Mesothelial cell of epicardium (in vitro differentiated cells): ENCODE measurements around the gene SLC9A2. TPM values are rescaled to one million over a fixed set of nuclear protein-coding genes. Genes with fewer than 3 reads are reported as not detected.

Experiments
- DNase-seq, 2 experiments: peaks; one replicate each; pipeline ENCODE4 v3.0.0; 2021; ENCODE audit warnings: low spot score in 2 of 2; ENCODE audit not compliant: unreplicated experiment in 2 of 2
- H3K27ac Mint-ChIP-seq: 2 replicates; pipeline ENCODE4 v1.8.0; 2021; ENCODE audit warnings: mixed read lengths
- H3K27me3 Mint-ChIP-seq: 2 replicates; pipeline ENCODE4 v1.8.0; 2021; ENCODE audit warnings: low read depth, mixed read lengths
- H3K36me3 Mint-ChIP-seq: 2 replicates; pipeline ENCODE4 v1.8.0; 2021; ENCODE audit warnings: mixed read lengths
- H3K4me1 Mint-ChIP-seq: 2 replicates; pipeline ENCODE4 v1.8.0; 2021; ENCODE audit warnings: mixed read lengths
- H3K4me3 Mint-ChIP-seq: 2 replicates; pipeline ENCODE4 v1.8.0; 2021; ENCODE audit warnings: mild to moderate bottlenecking, moderate library complexity, mixed read lengths
- H3K9me3 Mint-ChIP-seq: 2 replicates; pipeline ENCODE4 v1.8.0; 2021; ENCODE audit warnings: mixed read lengths
- total RNA-seq: library from RNA; stranded (reverse); gene quantifications from 3 replicates; pipeline ENCODE4 v1.2.1, GENCODE V29; 2021
- TF ChIP-seq, protein P1 (sequence below): fragments of 200-600 bp; sonication (generic); IDR thresholded peaks from one replicate; pipeline ENCODE4 v1.5.0; 2021; ENCODE audit warnings: antibody characterized with exemption; ENCODE audit not compliant: unreplicated experiment

Gene SLC9A2
- total RNA-seq, 1 donor from 2014 or later, result 0.04 TPM

DNA sequence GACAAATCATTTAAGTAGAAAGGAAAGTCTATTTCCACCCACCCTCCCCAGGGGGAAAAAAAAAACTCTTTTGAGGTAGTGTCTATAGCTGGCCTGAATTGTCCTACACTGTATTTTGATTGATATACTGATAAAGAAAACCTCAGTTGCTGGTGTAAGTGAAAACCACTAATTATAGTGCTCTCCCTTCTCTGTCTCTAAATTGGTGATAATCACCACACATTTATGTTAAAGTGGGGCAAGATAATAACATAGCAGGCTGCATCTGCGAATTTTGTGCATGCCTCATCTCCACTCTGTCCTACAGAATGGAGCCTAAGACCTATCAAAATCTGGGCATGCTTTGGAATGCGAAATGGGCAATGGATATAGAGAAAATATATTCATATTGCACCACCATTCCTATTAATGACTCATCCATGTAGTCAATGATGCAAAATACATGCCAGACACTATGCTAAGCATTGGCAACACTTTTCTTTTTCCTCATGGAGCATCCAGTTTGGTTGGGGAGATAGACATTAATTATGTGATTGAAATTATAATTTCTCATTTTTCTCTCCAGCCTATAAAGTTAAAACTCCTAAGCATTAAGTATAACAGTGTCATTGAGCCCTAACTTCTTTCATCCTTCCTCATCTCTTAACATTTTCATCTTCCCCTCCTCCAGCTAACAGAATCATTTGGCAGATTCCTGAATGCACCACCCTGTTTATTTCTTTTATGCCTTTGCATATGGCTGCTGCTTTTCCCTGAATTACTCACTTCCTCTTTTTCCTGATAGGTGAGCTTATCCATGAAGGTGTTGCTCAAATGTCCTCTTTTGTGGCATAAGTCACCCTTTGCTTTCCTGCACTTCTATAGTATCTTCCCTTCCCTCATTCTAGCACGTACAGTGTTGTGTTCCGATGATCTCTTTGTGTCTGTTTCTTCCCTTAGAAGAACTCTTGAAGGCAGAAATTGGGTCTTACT is 58.2 kb downstream of the SLC9A2 start:
- no peak overlapping the region for H3K27ac Mint-ChIP-seq
- TF ChIP-seq, protein P1, sequence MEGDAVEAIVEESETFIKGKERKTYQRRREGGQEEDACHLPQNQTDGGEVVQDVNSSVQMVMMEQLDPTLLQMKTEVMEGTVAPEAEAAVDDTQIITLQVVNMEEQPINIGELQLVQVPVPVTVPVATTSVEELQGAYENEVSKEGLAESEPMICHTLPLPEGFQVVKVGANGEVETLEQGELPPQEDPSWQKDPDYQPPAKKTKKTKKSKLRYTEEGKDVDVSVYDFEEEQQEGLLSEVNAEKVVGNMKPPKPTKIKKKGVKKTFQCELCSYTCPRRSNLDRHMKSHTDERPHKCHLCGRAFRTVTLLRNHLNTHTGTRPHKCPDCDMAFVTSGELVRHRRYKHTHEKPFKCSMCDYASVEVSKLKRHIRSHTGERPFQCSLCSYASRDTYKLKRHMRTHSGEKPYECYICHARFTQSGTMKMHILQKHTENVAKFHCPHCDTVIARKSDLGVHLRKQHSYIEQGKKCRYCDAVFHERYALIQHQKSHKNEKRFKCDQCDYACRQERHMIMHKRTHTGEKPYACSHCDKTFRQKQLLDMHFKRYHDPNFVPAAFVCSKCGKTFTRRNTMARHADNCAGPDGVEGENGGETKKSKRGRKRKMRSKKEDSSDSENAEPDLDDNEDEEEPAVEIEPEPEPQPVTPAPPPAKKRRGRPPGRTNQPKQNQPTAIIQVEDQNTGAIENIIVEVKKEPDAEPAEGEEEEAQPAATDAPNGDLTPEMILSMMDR, result no peak
- no peaks in the 10 kb centered on the region for H3K36me3 Mint-ChIP-seq
- H3K4me1 Mint-ChIP-seq, result no peaks in the 10 kb centered on the region
- no peaks in the 10 kb centered on the region for H3K9me3 Mint-ChIP-seq
- no peak overlapping the region for H3K4me3 Mint-ChIP-seq
- H3K27me3 Mint-ChIP-seq, result peaks cover 25% of the 10 kb centered on the region
- no peak for DNase-seq

DNA sequence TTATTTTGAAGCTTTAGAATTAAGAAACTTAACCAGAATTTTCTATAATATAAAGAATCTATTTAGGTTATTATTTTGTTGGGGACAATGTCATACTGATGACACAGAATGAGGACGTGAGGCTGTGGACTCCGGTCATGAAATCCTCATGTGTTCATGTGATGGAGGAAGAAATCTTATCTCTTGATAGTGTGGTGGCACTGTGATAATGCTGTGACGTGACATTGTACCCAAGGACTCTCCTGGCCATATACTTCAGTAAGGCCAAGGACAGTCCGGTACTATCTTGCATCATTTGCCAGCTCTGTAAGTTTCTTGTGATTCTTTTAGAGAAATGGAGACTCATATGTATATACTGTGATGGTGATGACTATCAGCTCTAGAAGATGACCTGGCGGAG is 59.1 kb downstream of the SLC9A2 start:
- H3K4me1 Mint-ChIP-seq, result no peaks in the 10 kb centered on the region
- H3K27ac Mint-ChIP-seq, result no peak overlapping the region
- TF ChIP-seq, protein P1, result no peak
- H3K9me3 Mint-ChIP-seq, result no peaks in the 10 kb centered on the region
- H3K36me3 Mint-ChIP-seq, result no peaks in the 10 kb centered on the region
- no peak for DNase-seq
- H3K27me3 Mint-ChIP-seq, result peaks cover 25% of the 10 kb centered on the region
- H3K4me3 Mint-ChIP-seq, result no peak overlapping the region

DNA sequence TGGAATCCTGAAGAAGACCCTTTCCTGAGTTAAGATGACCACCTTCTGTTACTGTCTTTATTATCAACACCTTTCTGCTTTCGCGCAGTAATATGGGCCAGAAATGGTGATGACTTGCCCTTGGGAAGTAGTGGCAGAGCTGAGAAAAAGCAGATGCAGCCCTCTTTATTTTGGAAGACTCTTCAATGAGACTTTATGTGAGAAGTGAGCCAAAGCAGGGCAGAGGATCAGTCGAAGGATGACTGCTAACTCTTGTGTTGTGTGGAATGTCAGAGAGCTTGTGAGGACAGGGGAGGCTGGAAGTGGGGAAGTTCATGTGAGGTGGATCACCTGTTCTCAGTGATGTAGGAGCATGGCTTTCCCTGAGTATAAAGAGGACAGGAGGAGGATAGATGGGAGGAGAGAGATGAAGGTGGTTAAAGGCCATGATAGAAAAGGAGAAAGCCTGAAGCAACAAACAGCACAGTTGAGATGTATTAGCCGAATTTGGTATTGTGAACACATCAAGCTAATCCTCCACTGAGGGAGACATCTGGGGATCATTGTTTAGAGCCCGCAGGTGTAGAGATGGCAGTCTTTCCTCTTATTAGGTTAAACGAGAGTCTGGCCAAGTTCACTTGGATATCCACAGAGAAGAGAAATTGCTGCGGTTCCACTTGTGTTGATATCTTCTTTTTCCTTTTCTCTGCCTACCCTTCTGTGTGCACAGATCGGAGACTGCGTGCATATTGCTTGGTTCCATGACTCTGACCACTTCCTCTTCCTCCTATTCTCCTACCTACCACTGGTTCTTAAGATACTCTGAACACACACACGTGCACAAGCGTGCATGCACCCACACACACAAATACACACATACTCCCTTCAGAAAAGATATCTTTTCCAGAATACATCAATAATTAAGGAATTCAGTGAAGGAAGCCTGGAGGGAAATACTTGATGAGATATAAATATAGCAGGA is 67.4 kb downstream of the SLC9A2 start:
- TF ChIP-seq, protein P1, result no peak
- Mint-ChIP-seq H3K9me3 (no peaks in the 10 kb centered on the region), H3K4me1 (no peaks in the 10 kb centered on the region), H3K36me3 (no peaks in the 10 kb centered on the region), H3K27me3 (peaks cover 11% of the 10 kb centered on the region), H3K4me3 (no peak overlapping the region), H3K27ac (no peak overlapping the region)
- DNase-seq, result no peak

DNA sequence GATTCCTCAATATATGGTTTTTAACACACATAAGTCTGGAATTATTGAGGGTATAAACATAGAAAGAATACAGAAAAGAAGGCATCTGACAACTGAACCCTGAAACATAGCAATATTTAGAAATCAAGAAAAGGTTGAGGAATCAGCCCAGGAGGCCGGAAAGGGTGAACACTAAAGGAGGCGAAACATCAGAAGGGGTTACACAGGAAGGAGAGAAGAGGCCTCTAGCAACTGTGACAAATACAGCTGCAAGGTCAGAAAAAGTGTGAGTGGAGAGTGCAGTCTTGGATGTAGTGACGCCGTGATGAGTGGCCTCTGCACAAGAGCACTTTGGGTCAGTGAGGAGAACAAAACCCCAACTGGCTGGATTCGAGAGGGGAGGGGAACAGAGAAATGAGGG is 70.7 kb downstream of the SLC9A2 start:
- Mint-ChIP-seq H3K4me1 (no peaks in the 10 kb centered on the region), H3K9me3 (no peaks in the 10 kb centered on the region), H3K36me3 (no peaks in the 10 kb centered on the region), H3K4me3 (no peak overlapping the region), H3K27ac (no peak overlapping the region), H3K27me3 (peaks cover 19% of the 10 kb centered on the region)
- no peak for DNase-seq
- TF ChIP-seq, protein P1, result no peak

DNA sequence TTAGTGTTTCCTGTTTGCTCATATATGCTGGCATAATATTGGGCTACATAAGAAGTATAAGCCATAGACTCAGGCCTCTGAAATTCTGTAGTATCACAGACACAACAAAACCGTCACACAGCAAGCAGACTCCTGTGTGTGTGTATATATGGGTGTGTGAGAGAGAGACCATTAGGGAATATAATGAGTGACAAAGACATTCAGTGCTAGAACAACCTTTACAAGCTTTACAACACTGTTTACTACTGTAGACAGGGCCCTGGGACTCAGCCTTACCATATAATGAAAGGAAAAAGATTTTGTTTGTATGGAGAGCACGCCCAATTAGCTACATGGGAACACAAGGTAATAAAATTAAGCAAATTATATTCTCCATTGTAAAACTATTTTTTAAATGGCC is 77.1 kb downstream of the SLC9A2 start:
- H3K36me3 Mint-ChIP-seq, result no peaks in the 10 kb centered on the region
- no peaks in the 10 kb centered on the region for H3K4me1 Mint-ChIP-seq
- H3K27me3 Mint-ChIP-seq, result peaks cover 27% of the 10 kb centered on the region
- DNase-seq, result no peak
- TF ChIP-seq, protein P1, result no peak
- H3K27ac Mint-ChIP-seq, result no peak overlapping the region
- H3K4me3 Mint-ChIP-seq, result no peak overlapping the region
- no peaks in the 10 kb centered on the region for H3K9me3 Mint-ChIP-seq
